OCI-LY1 (cell line): ENCODE data around the gene ADGRG1.

Source experiments
- H2AFZ ChIP-seq: fragments of 200-600 bp; sonication (generic), shearing (Covaris generic); 2 replicates; pipeline ENCODE4 v1.6.0; 2014; ENCODE audit warnings: antibody characterized with exemption, mild to moderate bottlenecking, low read length
- H3F3A ChIP-seq: fragments of 200-600 bp; sonication (generic), shearing (Covaris generic); 2 replicates; pipeline ENCODE4 v1.6.0; 2014; ENCODE audit warnings: mild to moderate bottlenecking, antibody characterized with exemption, low read length, moderate library complexity; ENCODE audit not compliant: insufficient read depth
- H3K27ac ChIP-seq: fragments of 200-600 bp; sonication (generic); 2 replicates; pipeline ENCODE4 v1.5.1; 2014; ENCODE audit warnings: low read length, mixed run types, mild to moderate bottlenecking, low read depth; ENCODE audit not compliant: poor library complexity, severe bottlenecking
- H3K27me3 ChIP-seq: fragments of 200-600 bp; sonication (generic); 2 replicates; pipeline ENCODE4 v1.6.0; 2014; ENCODE audit warnings: antibody characterized with exemption, mild to moderate bottlenecking, low read length, moderate library complexity; ENCODE audit not compliant: insufficient read depth
- H3K36me3 ChIP-seq: fragments of 200-600 bp; sonication (generic); 2 replicates; pipeline ENCODE4 v1.6.1; 2014; ENCODE audit warnings: mild to moderate bottlenecking, antibody characterized with exemption, low read length, moderate library complexity, mixed read lengths; ENCODE audit not compliant: insufficient read depth
- H3K4me1 ChIP-seq: fragments of 200-600 bp; sonication (generic); 2 replicates; pipeline ENCODE4 v1.5.1; 2014; ENCODE audit warnings: mild to moderate bottlenecking, low read length, moderate library complexity; ENCODE audit not compliant: insufficient read depth, severe bottlenecking
- H3K4me2 ChIP-seq: fragments of 200-600 bp; sonication (generic), shearing (Covaris generic); 2 replicates; pipeline ENCODE4 v1.6.1; 2014; ENCODE audit warnings: low read length
- H3K4me3 ChIP-seq: fragments of 200-600 bp; sonication (generic); 2 replicates; pipeline ENCODE4 v1.5.1; 2014; ENCODE audit warnings: low read length, low read depth, mild to moderate bottlenecking, mixed read lengths; ENCODE audit not compliant: poor library complexity, severe bottlenecking
- H3K79me2 ChIP-seq: fragments of 200-600 bp; shearing (Covaris generic); 2 replicates; pipeline ENCODE4 v1.6.1; 2016; ENCODE audit warnings: mixed run types, low read length, mixed read lengths; ENCODE audit not compliant: insufficient read depth
- H3K9ac ChIP-seq: fragments of 200-600 bp; sonication (generic), shearing (Covaris generic); 2 replicates; pipeline ENCODE4 v1.6.1; 2014; ENCODE audit warnings: mild to moderate bottlenecking, low read length, mixed read lengths
- H3K9me2 ChIP-seq: fragments of 200-600 bp; sonication (generic), shearing (Covaris generic); 2 replicates; pipeline ENCODE4 v1.6.1; 2014; ENCODE audit warnings: low read depth, mild to moderate bottlenecking, low read length, mixed read lengths
- H3K9me3 ChIP-seq: fragments of 200-600 bp; shearing (Covaris generic); 2 replicates; pipeline ENCODE4 v1.6.1; 2014; ENCODE audit warnings: low read length, mixed read lengths
- H4K20me1 ChIP-seq: fragments of 200-600 bp; sonication (generic), shearing (Covaris generic); 2 replicates; pipeline ENCODE4 v1.6.0; 2016; ENCODE audit warnings: mild to moderate bottlenecking, low read length; ENCODE audit not compliant: insufficient read depth
- CTCF ChIP-seq: fragments of 200-600 bp; sonication (generic), shearing (Covaris generic); IDR thresholded peaks from 2 replicates; pipeline ENCODE4 v1.5.1; 2017; ENCODE audit warnings: mild to moderate bottlenecking, antibody characterized with exemption, low read length, moderate library complexity, mixed read lengths
- EZH2 ChIP-seq: fragments of 200-600 bp; sonication (generic), shearing (Covaris generic); IDR thresholded peaks from 2 replicates; pipeline ENCODE4 v1.8.0; 2017; ENCODE audit warnings: borderline replicate concordance, mixed run types, mild to moderate bottlenecking, antibody characterized with exemption, low read length, moderate library complexity, mixed read lengths

Gene ADGRG1

DNA sequence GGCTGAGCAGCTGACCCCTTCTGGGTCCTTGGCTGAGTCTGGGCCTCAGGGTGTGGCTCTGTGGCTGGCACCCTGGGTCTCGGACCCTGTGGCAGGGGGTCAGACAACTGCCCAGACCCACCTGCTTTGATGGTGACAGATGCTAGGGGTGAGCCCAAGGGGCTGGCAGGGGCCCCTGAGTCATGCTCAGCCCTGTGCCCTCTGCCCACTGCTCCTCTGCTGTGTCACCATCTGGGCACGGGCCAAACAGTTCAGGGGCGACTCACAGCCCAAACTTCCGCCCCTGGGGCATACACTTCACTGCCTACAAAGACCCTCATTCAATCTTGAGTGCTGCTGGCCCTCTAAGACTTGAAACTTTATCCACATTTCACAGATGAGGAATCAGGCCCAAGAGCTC, 5.7 kb downstream of the ADGRG1 start:
- Histone ChIP-seq H3K27me3 (peaks cover 6% of the 10 kb centered on the region), H3K4me3 (no peak overlapping the region), H3K79me2 (no peaks in the 10 kb centered on the region), H4K20me1 (no peaks in the 10 kb centered on the region), H3K4me2 (no peak overlapping the region), H3K36me3 (no peaks in the 10 kb centered on the region), H2AFZ (no peak overlapping the region), H3K9me3 (no peaks in the 10 kb centered on the region), H3K9me2 (no peaks in the 10 kb centered on the region), H3K27ac (no peak overlapping the region), H3F3A (no peaks in the 10 kb centered on the region), H3K9ac (no peak overlapping the region), H3K4me1 (no peaks in the 10 kb centered on the region)
- TF ChIP-seq CTCF, result no peak
- no peak for TF ChIP-seq EZH2

DNA sequence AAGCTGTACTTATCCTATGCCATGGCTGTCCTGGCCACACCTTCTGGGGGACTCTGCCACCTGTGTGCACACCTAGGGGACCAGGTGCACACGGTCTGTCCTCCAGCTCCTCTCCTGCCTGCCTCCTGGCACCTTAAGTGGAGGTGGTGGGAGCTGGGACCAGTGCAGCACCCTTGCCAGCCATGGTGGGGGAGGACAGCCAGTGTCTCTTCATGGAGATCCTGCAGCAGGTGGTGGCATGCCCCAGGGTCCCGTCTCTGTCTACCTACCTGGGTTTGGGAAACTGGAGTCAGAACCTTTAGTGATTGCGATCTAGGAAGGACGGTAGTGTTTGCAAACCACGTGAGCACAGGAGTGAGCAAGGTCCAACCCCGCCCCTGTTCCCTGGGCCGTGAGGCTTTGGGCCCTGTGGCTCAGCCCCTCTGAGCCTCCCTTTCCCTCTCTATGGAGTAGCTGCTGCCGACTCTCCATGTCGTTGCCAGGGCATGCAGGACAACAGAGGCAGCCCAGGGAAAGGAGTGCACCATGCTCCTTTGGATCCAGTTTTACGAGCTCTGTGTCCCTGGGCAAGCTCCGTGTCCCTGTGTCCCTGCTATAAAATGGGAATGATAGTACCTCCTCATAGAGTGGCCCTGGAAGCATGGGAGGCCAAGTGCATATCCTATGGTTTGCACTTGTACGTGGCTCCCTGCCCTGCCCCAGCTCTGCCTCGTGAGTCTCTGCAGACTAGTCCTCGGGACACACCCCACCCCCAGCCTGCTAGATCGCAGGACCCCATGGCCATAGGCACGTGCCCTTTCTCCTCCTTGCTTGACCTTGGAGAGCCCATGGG, 7.1 kb downstream of the ADGRG1 start:
- Histone ChIP-seq H3K79me2 (no peaks in the 10 kb centered on the region), H3K36me3 (no peaks in the 10 kb centered on the region), H3K9me2 (no peaks in the 10 kb centered on the region), H3F3A (no peaks in the 10 kb centered on the region), H2AFZ (no peak overlapping the region), H3K4me3 (no peak overlapping the region), H4K20me1 (no peaks in the 10 kb centered on the region), H3K9me3 (no peaks in the 10 kb centered on the region), H3K9ac (no peak overlapping the region), H3K4me2 (no peak overlapping the region), H3K27me3 (peaks cover 6% of the 10 kb centered on the region), H3K4me1 (no peaks in the 10 kb centered on the region), H3K27ac (no peak overlapping the region)
- TF ChIP-seq EZH2 (no peak), CTCF (no peak)

DNA sequence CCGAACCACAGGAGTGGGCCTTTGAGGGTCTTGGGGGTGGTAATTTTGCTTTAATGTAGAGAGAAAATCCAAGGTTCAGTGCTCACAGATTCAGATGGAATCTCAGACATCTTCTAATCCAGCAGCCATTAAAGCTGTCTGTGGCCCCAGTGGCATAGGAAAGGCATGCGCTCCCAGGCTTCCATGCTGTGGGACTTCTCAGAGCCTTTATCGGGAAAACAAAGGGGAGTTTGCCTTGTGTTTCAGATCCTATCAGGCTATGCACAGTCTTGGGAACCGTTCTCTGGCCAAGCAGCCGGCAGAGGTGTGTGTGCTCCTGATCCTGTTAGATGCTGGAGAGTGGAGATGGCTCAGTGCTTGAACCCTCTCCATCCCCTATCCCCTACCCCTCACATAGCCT, 7.8 kb downstream of the ADGRG1 start:
- H3K9ac ChIP-seq, result no peak overlapping the region
- H3F3A ChIP-seq, result no peaks in the 10 kb centered on the region
- no peak overlapping the region for H3K27ac ChIP-seq
- peaks cover 6% of the 10 kb centered on the region for H3K27me3 ChIP-seq
- H3K4me2 ChIP-seq, result no peak overlapping the region
- TF ChIP-seq CTCF (no peak), EZH2 (no peak)
- H2AFZ ChIP-seq, result no peak overlapping the region
- no peaks in the 10 kb centered on the region for H3K36me3 ChIP-seq
- H3K9me3 ChIP-seq, result no peaks in the 10 kb centered on the region
- H4K20me1 ChIP-seq, result no peaks in the 10 kb centered on the region
- no peaks in the 10 kb centered on the region for H3K4me1 ChIP-seq
- no peak overlapping the region for H3K4me3 ChIP-seq
- no peaks in the 10 kb centered on the region for H3K9me2 ChIP-seq
- H3K79me2 ChIP-seq, result no peaks in the 10 kb centered on the region
